GM21576 (cell line): ENCODE data around the gene FUT3.
A peak's percentile ranks its signal among the peaks of the same experiment; 100 is the strongest.
"Not testable (repeated sequence)": the region's sequence is repeated elsewhere in the genome, so short reads cannot be mapped to it uniquely, and the experiment has no call there.

ENCODE experiments used
- ATAC-seq: cut with Tn5 transposase; IDR thresholded peaks from one replicate; pipeline ENCODE4 v1.9.1; 2021; ENCODE audit warnings: mild to moderate bottlenecking, moderate library complexity; ENCODE audit not compliant: unreplicated experiment

The FUT3 gene

GRCh38 chr19:5850189-5850588, 1.1 kb downstream of the FUT3 start:
- ATAC-seq, result no peak

- ATAC-seq, result not testable (repeated sequence)
Measured at GRCh38 chr19:5848621-5849020, 2.6 kb downstream of the FUT3 start.

- not testable (repeated sequence) for ATAC-seq
Measured at GRCh38 chr19:5847846-5848245, 3.4 kb downstream of the FUT3 start.

GRCh38 chr19:5844456-5845433, 6.5 kb downstream of the FUT3 start:
- no peak for ATAC-seq

- no peak for ATAC-seq
Measured at GRCh38 chr19:5843295-5843927, 7.8 kb downstream of the FUT3 start.

- ATAC-seq, result not testable (repeated sequence)
Measured at GRCh38 chr19:5841735-5842111, 9.5 kb downstream of the FUT3 start.

GRCh38 chr19:5839065-5840017, 11.9 kb downstream of the FUT3 start, which contains the start of gene FUT6:
Gene FUT6 (minus strand): TSS chr19:5839702. CDS start chr19:5832567, 7,135 bp downstream.
- ATAC-seq, result no peak

- ATAC-seq, result no peak
Measured at GRCh38 chr19:5838353-5839064, 12.7 kb downstream of the FUT3 start.

GRCh38 chr19:5837761-5838352, 13.4 kb downstream of the FUT3 start:
- no peak for ATAC-seq

GRCh38 chr19:5832527-5833216, 18.6 kb downstream of the FUT3 start:
- no peak for ATAC-seq

- ATAC-seq, result no peak
Measured at GRCh38 chr19:5832061-5832460, 19.2 kb downstream of the FUT3 start.

- ATAC-seq, result no peak
Measured at GRCh38 chr19:5831159-5831558, 20.1 kb downstream of the FUT3 start.

GRCh38 chr19:5829567-5830310, 21.5 kb downstream of the FUT3 start:
- no peak for ATAC-seq

- ATAC-seq, result no peak
Measured at GRCh38 chr19:5828661-5829566, 22.3 kb downstream of the FUT3 start.

- peak; percentile 55 for ATAC-seq
Measured at GRCh38 chr19:5827891-5828660, 23.2 kb downstream of the FUT3 start.

GRCh38 chr19:5827342-5827890, 23.8 kb downstream of the FUT3 start:
- no peak for ATAC-seq
